Measurements from ENCODE around the gene BCKDHB. TPM values are rescaled to one million over a fixed set of nuclear protein-coding genes. Genes with fewer than 3 reads are reported as not detected.

BCKDHB gene
- total and polyA plus RNA-seq, 2 of the 4 experiments (the other 2 are of a cell fraction), result 11.2 to 11.8 TPM

DNA sequence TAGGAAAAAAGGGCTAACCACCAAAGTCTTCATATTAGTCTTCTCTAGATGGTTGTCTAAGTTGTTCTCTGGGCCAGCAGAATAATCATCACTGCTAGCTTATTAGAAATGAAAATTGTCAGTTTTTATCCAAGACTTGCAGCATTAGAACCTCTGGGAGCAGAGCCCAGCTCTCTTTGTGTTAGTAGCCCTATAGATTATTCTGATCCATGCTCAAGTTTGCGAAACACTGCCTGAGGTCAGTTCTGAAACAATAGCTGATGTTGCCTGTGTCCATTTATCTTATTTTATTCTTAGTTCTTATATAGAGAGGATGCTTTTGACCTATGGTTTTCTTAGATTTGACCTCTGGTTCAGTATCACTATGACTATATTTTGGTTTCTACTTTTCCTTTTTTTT, 66.9 kb downstream of the BCKDHB start:
- Histone ChIP-seq H3K23ac (ENCODE audit: low read depth, low read length) (no peak overlapping the region), H3K27me3 (ENCODE audit: control insufficient read depth, insufficient read depth, low read length) (no peaks in the 10 kb centered on the region), H3K18ac (ENCODE audit: low read depth, low read length) (no peak overlapping the region), H3K9me1 (ENCODE audit: insufficient read depth, low read length) (no peaks in the 10 kb centered on the region), H2BK15ac (ENCODE audit: low read depth, low read length) (no peak overlapping the region), H3K4me3 (ENCODE audit: insufficient read depth, low read depth, low read length) (no peak overlapping the region), H4K5ac (ENCODE audit: low read depth, low read length) (no peak overlapping the region), H2AK5ac (ENCODE audit: low read depth, low read length) (no peak overlapping the region), H4K91ac (ENCODE audit: insufficient read depth, low read depth, low read length) (no peak overlapping the region), H2BK120ac (ENCODE audit: low read depth, low read length) (no peak overlapping the region), H3K14ac (replicated peaks; ENCODE audit: low read depth, low read length) (no peak overlapping the region), H3K36me3 (ENCODE audit: control insufficient read depth, insufficient read depth, low read length) (0 out of 2 replicates have a peak, but pooled peaks cover 1% of the 10 kb centered on the region), H3K9me3 (ENCODE audit: control insufficient read depth, insufficient read depth, low read length) (no peaks in the 10 kb centered on the region), H3K4ac (ENCODE audit: low read depth, low read length) (no peak overlapping the region), H3K27ac (ENCODE audit: insufficient read depth, low read length) (no peak overlapping the region), H2AFZ (replicated peaks; ENCODE audit: low read length, poor library complexity) (no peak overlapping the region), H4K20me1 (ENCODE audit: insufficient read depth, low read length) (no peaks in the 10 kb centered on the region), H2BK20ac (ENCODE audit: low read depth, low read length) (no peak overlapping the region), H3K4me2 (ENCODE audit: low read depth, low read length) (no peak overlapping the region), H3K4me1 (ENCODE audit: control insufficient read depth, insufficient read depth, low read length) (peaks cover 5% of the 10 kb centered on the region), H2BK5ac (ENCODE audit: low read depth, low read length, poor library complexity, severe bottlenecking) (no peak overlapping the region), H3K56ac (ENCODE audit: extremely low read depth, insufficient read depth, low read length) (no peak overlapping the region), H4K8ac (ENCODE audit: low read depth in 2 of 2, low read length in 2 of 2) (no peak overlapping the region), H2AK9ac (replicated peaks; ENCODE audit: low read depth, low read length, poor library complexity) (no peak overlapping the region), H3K79me1 (ENCODE audit: low read depth in 1 of 2, low read length in 2 of 2) (no peaks in the 10 kb centered on the region), H3K9ac (ENCODE audit: low read depth, low read length) (no peak overlapping the region)
- no TSS peak for BruUV-seq (replicated peaks)
- ChIA-PET POLR2A (ENCODE audit: unreplicated experiment) (no interaction called here), CTCF (interaction anchor here (1.1 to 1.7 kb wide), 2 partner anchors 9 to 40 kb away, joined by 3 to 5 read pairs; no protein-coding TSS in a partner anchor)
- no CpG with 5 or more reads among the region's 1 CpG for WGBS, 2 experiments (ENCODE audit: extremely low coverage in 2 of 2, insufficient read length in 1 of 2)
- TF ChIP-seq NFE2L2 (IDR thresholded peaks at IDR 0.05; ENCODE audit: low read depth, low read length), result no peak
- TF ChIP-seq, protein P1, sequence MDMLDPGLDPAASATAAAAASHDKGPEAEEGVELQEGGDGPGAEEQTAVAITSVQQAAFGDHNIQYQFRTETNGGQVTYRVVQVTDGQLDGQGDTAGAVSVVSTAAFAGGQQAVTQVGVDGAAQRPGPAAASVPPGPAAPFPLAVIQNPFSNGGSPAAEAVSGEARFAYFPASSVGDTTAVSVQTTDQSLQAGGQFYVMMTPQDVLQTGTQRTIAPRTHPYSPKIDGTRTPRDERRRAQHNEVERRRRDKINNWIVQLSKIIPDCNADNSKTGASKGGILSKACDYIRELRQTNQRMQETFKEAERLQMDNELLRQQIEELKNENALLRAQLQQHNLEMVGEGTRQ (IDR thresholded peaks at IDR 0.05; ENCODE audit: low read depth, low read length), result no peak
- no peak for TF ChIP-seq CTCF (conservative IDR thresholded peaks at IDR 0.05; ENCODE audit: low read depth, low read length)
- TF ChIP-seq, protein P2, sequence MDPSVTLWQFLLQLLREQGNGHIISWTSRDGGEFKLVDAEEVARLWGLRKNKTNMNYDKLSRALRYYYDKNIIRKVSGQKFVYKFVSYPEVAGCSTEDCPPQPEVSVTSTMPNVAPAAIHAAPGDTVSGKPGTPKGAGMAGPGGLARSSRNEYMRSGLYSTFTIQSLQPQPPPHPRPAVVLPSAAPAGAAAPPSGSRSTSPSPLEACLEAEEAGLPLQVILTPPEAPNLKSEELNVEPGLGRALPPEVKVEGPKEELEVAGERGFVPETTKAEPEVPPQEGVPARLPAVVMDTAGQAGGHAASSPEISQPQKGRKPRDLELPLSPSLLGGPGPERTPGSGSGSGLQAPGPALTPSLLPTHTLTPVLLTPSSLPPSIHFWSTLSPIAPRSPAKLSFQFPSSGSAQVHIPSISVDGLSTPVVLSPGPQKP (IDR thresholded peaks at IDR 0.05; ENCODE audit: borderline replicate concordance, low read depth, low read length), result no peak
- no peak for TF ChIP-seq FOS (IDR thresholded peaks at IDR 0.05; ENCODE audit: low read depth, low read length)
- no peak for TF ChIP-seq MXI1 (IDR thresholded peaks at IDR 0.05; ENCODE audit: borderline replicate concordance, low read depth, low read length)
- intact Hi-C loops (cut with micrococcal nuclease) (no loop called here), dilution Hi-C loops (cut with HindIII; ENCODE audit: low sequenced_read_pairs, unreplicated experiment) (no loop called here), in situ Hi-C loops (cut with MboI; ENCODE audit: low sequenced_read_pairs) (no loop called here)
- ATAC-seq (ENCODE audit: low read depth) (no peak), DNase-seq (no peak)

Data from IMR-90 (cell line).